Measurements from ENCODE around the gene CSMD2.

DNA sequence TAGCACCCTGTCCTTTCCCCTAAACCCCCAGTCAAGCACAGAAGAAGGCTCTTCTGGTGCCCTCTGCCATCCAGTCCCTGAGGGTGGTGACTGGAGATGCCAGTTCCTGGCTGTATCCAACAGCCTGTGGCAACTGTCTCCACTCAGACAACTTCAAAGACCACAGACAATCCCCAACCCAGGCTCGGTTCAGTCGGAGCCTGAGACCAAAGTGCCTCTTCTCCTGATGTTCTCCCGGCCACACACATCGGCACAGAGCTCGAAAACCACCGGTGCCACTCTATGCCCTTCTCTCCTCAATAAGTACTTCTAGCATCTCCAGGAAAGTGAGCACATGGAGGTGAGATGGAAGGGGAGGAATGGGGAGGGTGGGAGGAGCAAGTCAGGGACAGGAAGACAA lies 340.7 kb downstream of the CSMD2 start:
- TF ChIP-seq POLR2AphosphoS5 (IDR thresholded peaks at IDR 0.05) (no peak), CTCF (IDR thresholded peaks at IDR 0.05) (no peak)

Data from upper lobe of left lung (tissue), 4 donors.